ENCODE results near the gene CLMP.

DNA sequence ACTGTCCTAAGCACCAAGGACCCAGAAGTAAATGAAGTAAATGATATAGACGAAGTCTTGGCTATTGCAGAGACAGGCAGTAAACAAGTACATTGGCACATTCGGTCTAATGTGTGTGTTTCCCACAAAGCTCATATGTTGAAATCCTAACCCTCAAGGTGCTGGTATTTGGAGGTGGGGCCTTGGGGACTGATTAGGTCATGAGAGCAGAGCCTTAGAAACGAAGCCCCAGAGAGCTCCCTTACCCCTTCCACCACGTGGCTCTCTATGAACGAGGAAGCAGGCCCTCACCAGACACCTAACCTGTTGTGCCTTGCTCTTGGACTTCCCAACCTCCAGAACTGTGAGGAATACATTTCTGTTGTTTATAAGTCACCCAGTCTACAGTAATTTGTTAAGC lies 14.9 kb downstream of the CLMP start:
- TF ChIP-seq, protein P1, sequence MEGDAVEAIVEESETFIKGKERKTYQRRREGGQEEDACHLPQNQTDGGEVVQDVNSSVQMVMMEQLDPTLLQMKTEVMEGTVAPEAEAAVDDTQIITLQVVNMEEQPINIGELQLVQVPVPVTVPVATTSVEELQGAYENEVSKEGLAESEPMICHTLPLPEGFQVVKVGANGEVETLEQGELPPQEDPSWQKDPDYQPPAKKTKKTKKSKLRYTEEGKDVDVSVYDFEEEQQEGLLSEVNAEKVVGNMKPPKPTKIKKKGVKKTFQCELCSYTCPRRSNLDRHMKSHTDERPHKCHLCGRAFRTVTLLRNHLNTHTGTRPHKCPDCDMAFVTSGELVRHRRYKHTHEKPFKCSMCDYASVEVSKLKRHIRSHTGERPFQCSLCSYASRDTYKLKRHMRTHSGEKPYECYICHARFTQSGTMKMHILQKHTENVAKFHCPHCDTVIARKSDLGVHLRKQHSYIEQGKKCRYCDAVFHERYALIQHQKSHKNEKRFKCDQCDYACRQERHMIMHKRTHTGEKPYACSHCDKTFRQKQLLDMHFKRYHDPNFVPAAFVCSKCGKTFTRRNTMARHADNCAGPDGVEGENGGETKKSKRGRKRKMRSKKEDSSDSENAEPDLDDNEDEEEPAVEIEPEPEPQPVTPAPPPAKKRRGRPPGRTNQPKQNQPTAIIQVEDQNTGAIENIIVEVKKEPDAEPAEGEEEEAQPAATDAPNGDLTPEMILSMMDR (IDR thresholded peaks at IDR 0.05), result no peak
- TF ChIP-seq POLR2A (IDR thresholded peaks at IDR 0.05) (no peak), EP300 (IDR thresholded peaks at IDR 0.05) (no peak)

Measured in ovary (tissue), 3 donors.